Peyer's patch (tissue), 4 donors: ENCODE measurements around the gene EIF4G1.

Experiments
- CTCF ChIP-seq, 6 experiments: fragments of 450-650 bp in 4 of 6; fragments of 200-600 bp in 2 of 6; sonication (generic) in 1 of 6; IDR thresholded peaks; one replicate each; pipeline ENCODE4 v1.5.1; 2017 to 2019; ENCODE audit warnings: antibody characterized with exemption in 6 of 6, mild to moderate bottlenecking in 3 of 6, moderate library complexity in 1 of 6
- POLR2A ChIP-seq, 2 donors: fragments of 450-650 bp; IDR thresholded peaks; one replicate each; pipeline ENCODE4 v1.5.1; 2017; ENCODE audit warnings: antibody characterized with exemption in 2 of 2, mild to moderate bottlenecking in 2 of 2, moderate library complexity in 2 of 2

DNA sequence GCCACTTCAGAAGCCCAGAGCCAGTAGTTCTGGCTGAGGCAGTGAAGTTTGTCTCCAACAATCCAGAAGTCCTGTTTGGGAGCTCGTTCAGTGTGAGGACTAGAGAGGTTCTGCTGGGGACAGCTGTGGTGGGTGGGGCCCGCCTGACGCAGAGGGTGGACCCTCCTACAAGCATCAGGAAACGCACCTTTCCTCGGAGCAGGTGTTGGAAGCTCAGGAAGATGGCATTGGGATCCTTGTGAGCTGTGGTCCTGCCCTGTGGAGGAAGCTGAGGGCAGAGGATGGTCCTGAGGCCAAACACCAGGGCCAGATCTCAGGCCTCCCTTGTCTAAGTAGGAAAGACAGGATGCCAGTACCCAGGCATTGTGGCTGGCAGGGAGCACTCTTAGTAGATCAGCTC, 58.5 kb downstream of the EIF4G1 start:
- no peak for TF ChIP-seq CTCF (IDR thresholded peaks at IDR 0.05)
- no peak for TF ChIP-seq POLR2A (IDR thresholded peaks at IDR 0.05)
